DND-41 (cell line): ENCODE data around the gene MAGI1.

ENCODE experiments used
- ATAC-seq: fragments of 200-7000 bp; cut with Tn5 transposase; 3 replicates; pipeline ENCODE4 v1.9.1; 2021; ENCODE audit warnings: low read depth; ENCODE audit not compliant: insufficient read depth
- DNase-seq: peaks from one replicate; pipeline ENCODE4 v3.0.0-alpha.2; 2020
- H2AFZ ChIP-seq: 2 replicates; pipeline ENCODE4 v1.6.0; 2012; ENCODE audit warnings: low read depth, low read length
- H3K27ac ChIP-seq: 2 replicates; pipeline ENCODE4 v1.5.1; 2012; ENCODE audit warnings: low read length, inconsistent platforms
- H3K27me3 ChIP-seq: fragments of 200-600 bp; sonication (generic); 2 replicates; pipeline ENCODE4 v1.6.0; 2012; ENCODE audit warnings: low read length, mild to moderate bottlenecking, inconsistent platforms; ENCODE audit not compliant: insufficient read depth, poor library complexity
- H3K36me3 ChIP-seq: 2 replicates; pipeline ENCODE4 v1.5.1; 2012; ENCODE audit warnings: low read length, inconsistent platforms; ENCODE audit not compliant: insufficient read depth
- H3K4me1 ChIP-seq: 2 replicates; pipeline ENCODE4 v1.5.1; 2012; ENCODE audit warnings: mild to moderate bottlenecking, low read length; ENCODE audit not compliant: insufficient read depth
- H3K4me2 ChIP-seq: 2 replicates; pipeline ENCODE4 v1.6.0; 2012; ENCODE audit warnings: mild to moderate bottlenecking, moderate library complexity, low read length, inconsistent platforms; ENCODE audit not compliant: insufficient read depth
- H3K4me3 ChIP-seq, 2 experiments: fragments of 200-600 bp in 1 of 2; shearing (Covaris generic) in 1 of 2; 2 replicates each; pipeline ENCODE4 v1.5.1; 2012 to 2016; ENCODE audit warnings: inconsistent platforms in 2 of 2, low read length in 2 of 2, mild to moderate bottlenecking in 2 of 2, low read depth in 1 of 2, moderate library complexity in 1 of 2
- H3K79me2 ChIP-seq: 2 replicates; pipeline ENCODE4 v1.6.0; 2012; ENCODE audit warnings: low read length, inconsistent platforms; ENCODE audit not compliant: insufficient read depth
- H3K9ac ChIP-seq: 2 replicates; pipeline ENCODE4 v1.6.0; 2012; ENCODE audit warnings: low read depth, mild to moderate bottlenecking, inconsistent platforms, low read length, moderate library complexity
- H3K9me3 ChIP-seq: 2 replicates; pipeline ENCODE4 v1.5.1; 2012; ENCODE audit warnings: low read length, moderate library complexity, mild to moderate bottlenecking, inconsistent platforms; ENCODE audit not compliant: insufficient read depth, severe bottlenecking
- H4K20me1 ChIP-seq: 2 replicates; pipeline ENCODE4 v1.6.0; 2012; ENCODE audit warnings: low read length; ENCODE audit not compliant: insufficient read depth
- EZH2 ChIP-seq: IDR thresholded peaks from 3 replicates; pipeline ENCODE4 v1.6.1; 2012; ENCODE audit warnings: borderline replicate concordance, low read depth, mild to moderate bottlenecking, moderate library complexity, low read length, inconsistent platforms; ENCODE audit not compliant: severe bottlenecking
- TF ChIP-seq, protein P1 (sequence below): IDR thresholded peaks from 2 replicates; pipeline ENCODE4 v1.5.1; 2012; ENCODE audit warnings: borderline replicate concordance, low read length, moderate library complexity, mild to moderate bottlenecking; ENCODE audit not compliant: poor library complexity, severe bottlenecking; ENCODE audit errors: extremely low read depth

Gene MAGI1

DNA sequence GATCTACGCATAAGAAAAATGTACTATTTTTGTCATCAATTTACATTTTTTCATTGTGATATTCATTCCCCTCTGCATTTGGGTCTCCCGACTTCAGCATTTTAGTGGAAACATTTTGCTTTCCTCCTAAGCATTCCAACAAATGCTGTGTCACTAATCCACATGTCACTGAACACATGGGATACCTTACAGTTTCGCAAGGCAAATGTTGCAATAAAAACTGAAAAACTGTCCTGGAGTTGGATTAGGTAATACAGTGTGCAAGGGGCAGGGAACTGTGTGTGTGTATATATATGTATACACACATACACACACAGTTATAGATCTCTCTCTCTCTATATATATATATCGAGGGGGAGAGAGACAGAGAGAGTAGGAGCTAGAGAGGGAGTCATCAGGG lies 632.2 kb downstream of the MAGI1 start:
- Histone ChIP-seq H2AFZ (no peak overlapping the region), H3K27me3 (no peaks in the 10 kb centered on the region), H3K36me3 (no peaks in the 10 kb centered on the region), H3K79me2 (no peaks in the 10 kb centered on the region), H3K4me1 (no peaks in the 10 kb centered on the region), H3K27ac (no peak overlapping the region), H3K9ac (no peak overlapping the region), H3K4me2 (no peak overlapping the region), H3K4me3 (no peak overlapping the region), H4K20me1 (no peaks in the 10 kb centered on the region), H3K9me3 (no peaks in the 10 kb centered on the region)
- DNase-seq (no peak), ATAC-seq (no peak)
- TF ChIP-seq, protein P1, sequence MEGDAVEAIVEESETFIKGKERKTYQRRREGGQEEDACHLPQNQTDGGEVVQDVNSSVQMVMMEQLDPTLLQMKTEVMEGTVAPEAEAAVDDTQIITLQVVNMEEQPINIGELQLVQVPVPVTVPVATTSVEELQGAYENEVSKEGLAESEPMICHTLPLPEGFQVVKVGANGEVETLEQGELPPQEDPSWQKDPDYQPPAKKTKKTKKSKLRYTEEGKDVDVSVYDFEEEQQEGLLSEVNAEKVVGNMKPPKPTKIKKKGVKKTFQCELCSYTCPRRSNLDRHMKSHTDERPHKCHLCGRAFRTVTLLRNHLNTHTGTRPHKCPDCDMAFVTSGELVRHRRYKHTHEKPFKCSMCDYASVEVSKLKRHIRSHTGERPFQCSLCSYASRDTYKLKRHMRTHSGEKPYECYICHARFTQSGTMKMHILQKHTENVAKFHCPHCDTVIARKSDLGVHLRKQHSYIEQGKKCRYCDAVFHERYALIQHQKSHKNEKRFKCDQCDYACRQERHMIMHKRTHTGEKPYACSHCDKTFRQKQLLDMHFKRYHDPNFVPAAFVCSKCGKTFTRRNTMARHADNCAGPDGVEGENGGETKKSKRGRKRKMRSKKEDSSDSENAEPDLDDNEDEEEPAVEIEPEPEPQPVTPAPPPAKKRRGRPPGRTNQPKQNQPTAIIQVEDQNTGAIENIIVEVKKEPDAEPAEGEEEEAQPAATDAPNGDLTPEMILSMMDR, result no peak
- TF ChIP-seq EZH2, result no peak

DNA sequence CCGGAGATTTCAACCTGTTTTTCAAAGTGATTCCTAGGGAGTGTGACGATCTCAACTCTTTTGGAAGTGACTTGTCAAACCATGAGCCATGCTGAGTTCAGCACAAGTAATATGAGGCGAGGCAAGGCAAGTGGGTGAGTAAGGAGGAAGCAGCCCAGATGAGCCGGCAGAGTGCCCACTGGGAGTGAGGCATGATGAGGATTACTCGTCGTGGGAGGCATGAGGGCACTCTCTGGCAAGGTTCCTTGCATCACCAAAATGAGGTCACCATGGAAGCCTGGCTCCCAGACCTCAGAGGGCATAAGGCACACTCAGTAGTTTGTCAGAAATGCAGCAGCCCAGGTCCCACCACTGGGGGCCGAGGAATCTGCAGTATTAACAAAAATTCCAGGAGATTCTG lies 636.1 kb downstream of the MAGI1 start:
- ATAC-seq, result no peak
- H4K20me1 ChIP-seq, result no peaks in the 10 kb centered on the region
- H3K27me3 ChIP-seq, result no peaks in the 10 kb centered on the region
- no peak overlapping the region for H3K27ac ChIP-seq
- H3K9ac ChIP-seq, result no peak overlapping the region
- H3K4me1 ChIP-seq, result no peaks in the 10 kb centered on the region
- H3K9me3 ChIP-seq, result no peaks in the 10 kb centered on the region
- no peak overlapping the region for H3K4me3 ChIP-seq
- no peaks in the 10 kb centered on the region for H3K36me3 ChIP-seq
- no peak overlapping the region for H2AFZ ChIP-seq
- H3K4me2 ChIP-seq, result no peak overlapping the region
- TF ChIP-seq EZH2, result no peak
- TF ChIP-seq, protein P1, result no peak
- no peaks in the 10 kb centered on the region for H3K79me2 ChIP-seq
- no peak for DNase-seq

GRCh38 chr3:65401359-65402305 lies 637.1 kb downstream of the MAGI1 start:
- H3K27me3 ChIP-seq, result no peaks in the 10 kb centered on the region
- no peak overlapping the region for H3K9ac ChIP-seq
- no peaks in the 10 kb centered on the region for H3K9me3 ChIP-seq
- H3K4me3 ChIP-seq, result no peak overlapping the region
- no peaks in the 10 kb centered on the region for H3K4me1 ChIP-seq
- TF ChIP-seq, protein P1, result no peak
- TF ChIP-seq EZH2, result no peak
- ATAC-seq (no peak), DNase-seq (no peak)
- H3K79me2 ChIP-seq, result no peaks in the 10 kb centered on the region
- no peaks in the 10 kb centered on the region for H4K20me1 ChIP-seq
- no peak overlapping the region for H3K27ac ChIP-seq
- no peak overlapping the region for H2AFZ ChIP-seq
- H3K4me2 ChIP-seq, result no peak overlapping the region
- H3K36me3 ChIP-seq, result no peaks in the 10 kb centered on the region
